B cell (primary cell): ENCODE data around the gene ECHDC3. TPM values are rescaled to one million over a fixed set of nuclear protein-coding genes. Genes with fewer than 3 reads are reported as not detected.

Experiments
- ATAC-seq: fragments of 200-7000 bp; cut with Tn5 transposase; one replicate; pipeline ENCODE4 v1.10.0; 2021; ENCODE audit warnings: low read depth, mild to moderate bottlenecking, moderate number of reproducible peaks, moderate library complexity
- CTCF ChIA-PET: fragments of 350-600 bp; sonication (Branson Sonifier 250); formaldehyde crosslinking; loops from one replicate; lab custom pipeline; 2021; ENCODE audit warnings: antibody characterized with exemption, inconsistent platforms; lab: Charles Lee
- POLR2A ChIA-PET: fragments of 350-600 bp; sonication (Branson Sonifier 250); formaldehyde crosslinking; loops from one replicate; lab custom pipeline; 2021; ENCODE audit warnings: antibody characterized with exemption; lab: Charles Lee
- DNase-seq: peaks from one replicate; pipeline ENCODE4 v3.0.0; 2013
- H2AFZ ChIP-seq: 2 replicates; pipeline ENCODE4 v1.6.1; 2012; ENCODE audit warnings: mild to moderate bottlenecking, low read depth, low read length; ENCODE audit not compliant: insufficient read depth, poor library complexity, severe bottlenecking
- H3K27ac ChIP-seq, 2 donors: 1 replicate in 1 of 2; 2 replicates in 1 of 2; pipeline ENCODE4 v1.5.1; 2012 to 2013; ENCODE audit warnings: low read length in 2 of 2, mild to moderate bottlenecking in 2 of 2, moderate library complexity in 1 of 2
- H3K27me3 ChIP-seq, 4 experiments: fragments of 200-600 bp in 1 of 4; sonication (generic) in 1 of 4; replicated peaks in 1 of 4; 1 replicate in 2 of 4; 2 replicates in 2 of 4; pipeline versions ENCODE4 v1.6.1 to v1.7.0; 2013 to 2016; ENCODE audit warnings: low read length in 3 of 4, mild to moderate bottlenecking in 2 of 4, mixed read lengths in 1 of 4, moderate library complexity in 1 of 4; ENCODE audit not compliant: insufficient read depth in 4 of 4, control insufficient read depth in 3 of 4; ENCODE audit errors: control extremely low read depth in 1 of 4
- H3K36me3 ChIP-seq, 2 experiments: replicated peaks in 1 of 2; 1 replicate in 1 of 2; 2 replicates in 1 of 2; pipeline versions ENCODE4 v1.6.1 to v1.7.1; 2013; ENCODE audit warnings: low read length in 1 of 2; ENCODE audit not compliant: insufficient read depth in 2 of 2, control insufficient read depth in 1 of 2; ENCODE audit errors: control extremely low read depth in 1 of 2, extremely low read depth in 1 of 2
- H3K4me1 ChIP-seq, 2 donors: fragments of 200-600 bp in 1 of 2; sonication (generic) in 1 of 2; 1 replicate in 1 of 2; 2 replicates in 1 of 2; pipeline versions ENCODE4 v1.5.1 to v1.6.1; 2013 to 2017; ENCODE audit warnings: low read length in 2 of 2; ENCODE audit not compliant: control insufficient read depth in 2 of 2, insufficient read depth in 2 of 2
- H3K4me2 ChIP-seq: replicated peaks from 2 replicates; pipeline ENCODE3; 2012; ENCODE audit warnings: mild to moderate bottlenecking, low read depth, low read length; ENCODE audit not compliant: poor library complexity, severe bottlenecking
- H3K4me3 ChIP-seq, 5 experiments: fragments of 200-600 bp in 1 of 5; sonication (generic) in 1 of 5; 1 replicate in 3 of 5; 2 replicates in 2 of 5; pipeline versions ENCODE4 v1.5.1 to v1.7.0; 2011 to 2016; ENCODE audit warnings: low read length in 4 of 5, mild to moderate bottlenecking in 4 of 5, low read depth in 2 of 5, control low read depth in 1 of 5, moderate library complexity in 1 of 5; ENCODE audit not compliant: insufficient read depth in 1 of 5; ENCODE audit errors: control extremely low read depth in 1 of 5, extremely low read depth in 1 of 5
- H3K79me2 ChIP-seq: fragments of 200-600 bp; sonication (generic); one replicate; pipeline ENCODE4 v1.6.0; 2016; ENCODE audit warnings: low read length; ENCODE audit not compliant: control insufficient read depth, insufficient read depth
- H3K9ac ChIP-seq: fragments of 200-600 bp; sonication (generic); 2 replicates; pipeline ENCODE4 v1.6.1; 2017; ENCODE audit warnings: mild to moderate bottlenecking, low read length, moderate library complexity
- H3K9me3 ChIP-seq, 3 donors: one replicate each; pipeline versions ENCODE4 v1.6.1 to v1.7.1; 2013; ENCODE audit warnings: low read length in 2 of 3; ENCODE audit not compliant: control insufficient read depth in 2 of 3, insufficient read depth in 1 of 3; ENCODE audit errors: control extremely low read depth in 1 of 3
- H4K20me1 ChIP-seq: 2 replicates; pipeline ENCODE4 v1.6.0; 2012; ENCODE audit warnings: mild to moderate bottlenecking, low read length; ENCODE audit not compliant: insufficient read depth, control insufficient read depth, poor library complexity, severe bottlenecking
- H3K27ac Mint-ChIP-seq: one replicate; pipeline ENCODE4 v1.8.0; 2021; ENCODE audit warnings: mixed read lengths
- H3K27me3 Mint-ChIP-seq: one replicate; pipeline ENCODE4 v1.8.0; 2021; ENCODE audit warnings: mixed read lengths
- H3K4me1 Mint-ChIP-seq: one replicate; pipeline ENCODE4 v1.8.0; 2021; ENCODE audit warnings: mixed read lengths
- H3K4me3 Mint-ChIP-seq: one replicate; pipeline ENCODE4 v1.8.0; 2021; ENCODE audit warnings: mixed read lengths
- H3K9me3 Mint-ChIP-seq: one replicate; pipeline ENCODE4 v1.8.0; 2022; ENCODE audit warnings: mixed read lengths; ENCODE audit not compliant: insufficient read depth
- CTCF ChIP-seq: fragments of 200-600 bp; IDR thresholded peaks from one replicate; pipeline ENCODE4 v1.8.0; 2022; ENCODE audit warnings: antibody characterized with exemption, mild to moderate bottlenecking
- EZH2 ChIP-seq: IDR thresholded peaks from 2 replicates; pipeline ENCODE4 v1.6.1; 2012; ENCODE audit warnings: borderline replicate concordance, low read depth, mild to moderate bottlenecking, moderate library complexity, low read length; ENCODE audit not compliant: insufficient read depth, poor library complexity, severe bottlenecking
- WGBS: methylation state at CpG from one replicate; pipeline ENCODE4 v1.1.5; 2013; ENCODE audit warnings: missing lambda C conversion rate; ENCODE audit not compliant: insufficient coverage; 5-methylcytosine and 5-hydroxymethylcytosine counted together
- intact Hi-C: fragments of 100-400 bp; cut with micrococcal nuclease; formaldehyde crosslinking; loops from one replicate; pipeline ENCODE4 v1.10.0; 2022
- polyA plus RNA-seq: library from polyadenylated mRNA; depleted of rRNA; stranded (reverse); fragments of >200 nt; gene quantifications from 2 replicates; pipeline ENCODE4 v1.2.3, GENCODE V29; 2012
- total RNA-seq, 2 donors: library from RNA; stranded (reverse); fragments of 120-200 nt in 1 of 2; gene quantifications; 1 replicate in 1 of 2; 2 replicates in 1 of 2; pipeline versions ENCODE4 v1.2.3 to v1.2.4, GENCODE V29; 2013 to 2022

ECHDC3 gene
- total and polyA plus RNA-seq, 2 donors (not counting 1 experiment from before 2014, with no cell fraction given): 3.9 to 9.6 TPM

GRCh38 chr10:11798845-11799735, 56.9 kb downstream of the ECHDC3 start:
- DNase-seq (no peak), ATAC-seq (no peak)
- Histone ChIP-seq H3K4me1 (peaks cover 0 to 4% of the 10 kb centered on the region in 2 donors), H3K27me3 (no peaks in the 10 kb centered on the region), H3K27ac (no peak overlapping the region), H4K20me1 (no peaks in the 10 kb centered on the region), H3K4me2 (no peak overlapping the region), H3K4me3 (no peak overlapping the region), H3K79me2 (no peaks in the 10 kb centered on the region), H2AFZ (no peak overlapping the region), H3K9ac (no peak overlapping the region), H3K9me3 (no peaks in the 10 kb centered on the region), H3K36me3 (no peaks in the 10 kb centered on the region)
- 77% methylated on average over 10 of the region's 18 CpGs for whole genome bisulfite sequencing
- no peaks in the 10 kb centered on the region for H3K27me3 Mint-ChIP-seq
- POLR2A ChIA-PET: no interaction called here
- no peak for TF ChIP-seq CTCF
- no peak for TF ChIP-seq EZH2
- peaks cover 3% of the 10 kb centered on the region for H3K4me1 Mint-ChIP-seq
- H3K9me3 Mint-ChIP-seq: no peaks in the 10 kb centered on the region
- CTCF ChIA-PET: interaction anchor here (1.0 to 1.9 kb wide), 3 partner anchors 16 to 57 kb away, joined by 3 to 5 read pairs (median 3); no protein-coding TSS in a partner anchor
- no peak overlapping the region for H3K27ac Mint-ChIP-seq
- no peak overlapping the region for H3K4me3 Mint-ChIP-seq
- intact Hi-C loops: no loop called here

- TF ChIP-seq CTCF (no peak), EZH2 (no peak)
- no peak for ATAC-seq
- Histone ChIP-seq H3K9me3 (no peaks in the 10 kb centered on the region), H2AFZ (no peak overlapping the region), H3K9ac (no peak overlapping the region), H3K79me2 (no peaks in the 10 kb centered on the region), H4K20me1 (no peaks in the 10 kb centered on the region), H3K27ac (no peak overlapping the region), H3K36me3 (no peaks in the 10 kb centered on the region), H3K27me3 (no peaks in the 10 kb centered on the region), H3K4me2 (no peak overlapping the region), H3K4me3 (no peak overlapping the region), H3K4me1 (peaks cover 0 to 4% of the 10 kb centered on the region in 2 donors)
- ChIA-PET POLR2A (no interaction called here), CTCF (interaction anchor here (1.5 to 1.9 kb wide), 2 partner anchors 17 to 18 kb away, joined by 3 to 5 read pairs; no protein-coding TSS in a partner anchor)
- peaks cover 3% of the 10 kb centered on the region for H3K4me1 Mint-ChIP-seq
- no peaks in the 10 kb centered on the region for H3K9me3 Mint-ChIP-seq
- no peak overlapping the region for H3K27ac Mint-ChIP-seq
- H3K27me3 Mint-ChIP-seq: no peaks in the 10 kb centered on the region
- intact Hi-C loops: no loop called here
- no peak overlapping the region for H3K4me3 Mint-ChIP-seq
- WGBS: 94% methylated on average over 7 of the region's 9 CpGs
- DNase-seq: no peak
These were observed 57.5 kb downstream of the ECHDC3 start for GRCh38 chr10:11799736-11800080.
